Uterus (tissue), 2 donors: ENCODE data around the gene BCKDK.

Experiments used
- POLR2A ChIP-seq, 2 donors: fragments of 450-650 bp; IDR thresholded peaks; one replicate each; pipeline ENCODE4 v1.6.1; 2016; ENCODE audit warnings: antibody characterized with exemption in 2 of 2, mild to moderate bottlenecking in 1 of 2, moderate library complexity in 1 of 2
- TF ChIP-seq, protein P1 (sequence below), 4 experiments: fragments of 200-600 bp in 2 of 4; fragments of 450-650 bp in 2 of 4; sonication (generic) in 2 of 4; IDR thresholded peaks; one replicate each; pipeline ENCODE4 v1.5.1; 2016 to 2019; ENCODE audit warnings: antibody characterized with exemption in 4 of 4, mild to moderate bottlenecking in 2 of 4, moderate library complexity in 1 of 4

- TF ChIP-seq, protein P1, sequence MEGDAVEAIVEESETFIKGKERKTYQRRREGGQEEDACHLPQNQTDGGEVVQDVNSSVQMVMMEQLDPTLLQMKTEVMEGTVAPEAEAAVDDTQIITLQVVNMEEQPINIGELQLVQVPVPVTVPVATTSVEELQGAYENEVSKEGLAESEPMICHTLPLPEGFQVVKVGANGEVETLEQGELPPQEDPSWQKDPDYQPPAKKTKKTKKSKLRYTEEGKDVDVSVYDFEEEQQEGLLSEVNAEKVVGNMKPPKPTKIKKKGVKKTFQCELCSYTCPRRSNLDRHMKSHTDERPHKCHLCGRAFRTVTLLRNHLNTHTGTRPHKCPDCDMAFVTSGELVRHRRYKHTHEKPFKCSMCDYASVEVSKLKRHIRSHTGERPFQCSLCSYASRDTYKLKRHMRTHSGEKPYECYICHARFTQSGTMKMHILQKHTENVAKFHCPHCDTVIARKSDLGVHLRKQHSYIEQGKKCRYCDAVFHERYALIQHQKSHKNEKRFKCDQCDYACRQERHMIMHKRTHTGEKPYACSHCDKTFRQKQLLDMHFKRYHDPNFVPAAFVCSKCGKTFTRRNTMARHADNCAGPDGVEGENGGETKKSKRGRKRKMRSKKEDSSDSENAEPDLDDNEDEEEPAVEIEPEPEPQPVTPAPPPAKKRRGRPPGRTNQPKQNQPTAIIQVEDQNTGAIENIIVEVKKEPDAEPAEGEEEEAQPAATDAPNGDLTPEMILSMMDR (IDR thresholded peaks at IDR 0.05) = no peak
- no peak for TF ChIP-seq POLR2A (IDR thresholded peaks at IDR 0.05)
Measured at GRCh38 chr16:31072540-31073141, 35.5 kb upstream of the BCKDK start.
